ENCODE measurements around the gene GAGE13. TPM values are rescaled to one million over a fixed set of nuclear protein-coding genes. Genes with fewer than 3 reads are reported as not detected.
"Not testable (repeated sequence)": the region's sequence is repeated elsewhere in the genome, so short reads cannot be mapped to it uniquely, and the experiment has no call there.

The GAGE13 gene, protein sequence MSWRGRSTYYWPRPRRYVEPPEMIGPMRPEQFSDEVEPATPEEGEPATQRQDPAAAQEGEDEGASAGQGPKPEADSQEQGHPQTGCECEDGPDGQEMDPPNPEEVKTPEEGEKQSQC
- not detected for polyA plus RNA-seq (2012; ENCODE audit: insufficient read length, low read depth)

DNA sequence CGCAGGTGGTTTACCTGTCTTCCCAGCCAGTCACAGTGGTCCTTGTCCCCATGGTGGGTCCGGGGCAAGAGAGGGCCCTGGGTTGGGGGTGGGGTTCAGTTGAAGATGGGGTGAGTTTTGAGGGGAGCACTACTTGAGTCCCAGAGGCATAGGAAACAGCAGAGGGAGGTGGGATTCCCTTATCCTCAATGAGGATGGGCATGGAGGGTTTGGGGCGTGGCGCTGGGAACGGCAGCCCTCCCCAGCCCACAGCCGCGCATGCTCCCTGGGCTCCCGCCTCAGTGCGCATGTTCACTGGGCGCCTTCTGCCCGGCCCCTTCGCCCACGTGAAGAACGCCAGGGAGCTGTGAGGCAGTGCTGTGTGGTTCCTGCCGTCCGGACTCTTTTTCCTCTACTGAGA, at the start of gene GAGE13:
Gene GAGE13 (plus strand): TSS at position 301 of the 400 bp plus-strand sequence. CDS start 1,156 bp downstream, outside the sequence.
- TF ChIP-seq SIN3A (IDR thresholded peaks at IDR 0.05; ENCODE audit: borderline replicate concordance, insufficient read depth, low read length); POLR2AphosphoS5 (IDR thresholded peaks at IDR 0.05; ENCODE audit: low read depth, low read length); TAF1 (IDR thresholded peaks at IDR 0.05; ENCODE audit: borderline replicate concordance, insufficient read depth, low read length): not testable (repeated sequence)

GRCh38 chrX:49282647-49283011, 48.8 kb upstream of the GAGE13 start:
- TF ChIP-seq SIN3A (IDR thresholded peaks at IDR 0.05; ENCODE audit: borderline replicate concordance, insufficient read depth, low read length) (no peak), FOXP2 (optimal IDR thresholded peaks at IDR 0.05; ENCODE audit: borderline replicate concordance, extremely low read depth, extremely low read length, insufficient read depth) (no peak), TAF1 (IDR thresholded peaks at IDR 0.05; ENCODE audit: borderline replicate concordance, insufficient read depth, low read length) (no peak), REST (IDR thresholded peaks at IDR 0.05; ENCODE audit: insufficient read depth in 1 of 2, low read depth in 2 of 2, low read length in 2 of 2) (no peak), POLR2AphosphoS5 (IDR thresholded peaks at IDR 0.05; ENCODE audit: low read depth, low read length) (no peak)

GRCh38 chrX:49284212-49284611, 47.2 kb upstream of the GAGE13 start:
- TF ChIP-seq TAF1 (IDR thresholded peaks at IDR 0.05; ENCODE audit: borderline replicate concordance, insufficient read depth, low read length), result no peak
- TF ChIP-seq SIN3A (IDR thresholded peaks at IDR 0.05; ENCODE audit: borderline replicate concordance, insufficient read depth, low read length), result no peak
- no peak for TF ChIP-seq REST (IDR thresholded peaks at IDR 0.05; ENCODE audit: insufficient read depth in 1 of 2, low read depth in 2 of 2, low read length in 2 of 2)
- TF ChIP-seq POLR2AphosphoS5 (IDR thresholded peaks at IDR 0.05; ENCODE audit: low read depth, low read length), result no peak
- no peak for TF ChIP-seq FOXP2 (optimal IDR thresholded peaks at IDR 0.05; ENCODE audit: borderline replicate concordance, extremely low read depth, extremely low read length, insufficient read depth)

- TF ChIP-seq SIN3A (IDR thresholded peaks at IDR 0.05; ENCODE audit: borderline replicate concordance, insufficient read depth, low read length) (no peak), POLR2AphosphoS5 (IDR thresholded peaks at IDR 0.05; ENCODE audit: low read depth, low read length) (no peak), FOXP2 (optimal IDR thresholded peaks at IDR 0.05; ENCODE audit: borderline replicate concordance, extremely low read depth, extremely low read length, insufficient read depth) (no peak), TAF1 (IDR thresholded peaks at IDR 0.05; ENCODE audit: borderline replicate concordance, insufficient read depth, low read length) (no peak), REST (IDR thresholded peaks at IDR 0.05; ENCODE audit: insufficient read depth in 1 of 2, low read depth in 2 of 2, low read length in 2 of 2) (no peak)
Measured at GRCh38 chrX:49286136-49286535, 45.2 kb upstream of the GAGE13 start.

DNA sequence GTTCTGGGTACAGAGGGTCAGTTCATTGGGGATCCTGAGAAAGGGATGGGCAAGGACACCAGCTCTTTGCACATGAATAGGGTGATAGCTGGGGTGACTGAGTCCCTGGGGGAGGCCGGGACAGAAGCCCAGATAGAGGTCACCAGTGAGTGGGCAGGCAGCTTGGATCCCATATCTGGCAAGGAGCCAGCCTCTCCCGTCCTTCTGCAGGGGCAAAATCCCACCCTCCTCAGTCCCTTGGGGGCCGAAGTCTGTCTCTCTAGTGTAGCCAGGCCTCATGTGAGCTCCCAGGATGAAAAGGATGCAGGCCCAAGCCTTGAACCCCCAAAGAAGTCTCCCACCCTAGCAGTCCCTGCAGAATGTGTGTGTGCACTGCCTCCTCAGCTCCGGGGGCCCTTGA, 44.8 kb upstream of the GAGE13 start:
- no peak for TF ChIP-seq POLR2AphosphoS5 (IDR thresholded peaks at IDR 0.05; ENCODE audit: low read depth, low read length)
- no peak for TF ChIP-seq REST (IDR thresholded peaks at IDR 0.05; ENCODE audit: insufficient read depth in 1 of 2, low read depth in 2 of 2, low read length in 2 of 2)
- no peak for TF ChIP-seq SIN3A (IDR thresholded peaks at IDR 0.05; ENCODE audit: borderline replicate concordance, insufficient read depth, low read length)
- TF ChIP-seq FOXP2 (optimal IDR thresholded peaks at IDR 0.05; ENCODE audit: borderline replicate concordance, extremely low read depth, extremely low read length, insufficient read depth), result no peak
- no peak for TF ChIP-seq TAF1 (IDR thresholded peaks at IDR 0.05; ENCODE audit: borderline replicate concordance, insufficient read depth, low read length)
